ELR (cell line): Measurements from ENCODE around the gene C20orf202.
A peak's percentile ranks its signal among the peaks of the same experiment; 100 is the strongest.

Source experiments
- DNase-seq: peaks from one replicate; pipeline ENCODE4 v3.0.0-alpha.2; 2015; ENCODE audit warnings: low read depth

The C20orf202 gene

DNA sequence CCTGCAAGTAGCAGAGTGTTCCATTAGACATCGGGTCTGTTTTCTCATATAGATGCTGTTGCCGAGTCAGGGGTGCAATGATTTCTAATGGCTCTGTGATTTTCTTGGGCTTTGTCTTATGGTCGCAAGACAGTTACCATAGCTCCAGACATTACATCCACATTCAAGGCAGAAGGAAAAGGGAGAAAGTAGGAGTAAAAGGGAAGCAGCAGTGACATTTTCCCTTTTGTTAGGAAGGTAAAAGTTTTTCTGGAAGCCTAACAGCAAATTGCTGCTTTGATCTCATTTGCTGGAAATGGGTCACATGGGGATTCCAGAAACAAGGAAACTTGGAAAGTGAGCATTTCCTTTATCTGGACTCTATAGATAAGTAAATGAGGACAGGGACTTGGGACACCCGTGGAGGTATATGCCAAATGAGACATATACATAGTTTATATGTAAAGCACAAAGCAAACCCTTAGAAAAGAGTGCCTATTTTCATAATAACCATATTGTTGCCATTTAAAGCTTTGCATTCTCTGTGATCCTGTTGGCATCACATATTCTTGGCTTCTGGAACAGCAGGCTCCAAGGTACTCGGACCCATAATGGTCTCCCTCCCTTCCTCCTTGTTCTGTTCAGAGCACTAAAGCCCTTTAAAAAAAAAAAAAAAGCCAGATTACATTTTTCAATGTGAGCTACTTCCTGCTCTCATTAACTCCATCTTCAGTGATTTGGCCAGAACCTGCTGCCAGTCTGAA lies at the start of gene C20orf202:
C20orf202 (plus strand) TSS at position 693 of the 743 bp plus-strand sequence. CDS start 132 bp downstream, outside the sequence.
- no peak for DNase-seq

- DNase-seq: no peak
Observed at GRCh38 chr20:1154226-1154625, 49.0 kb upstream of the C20orf202 start.

- no peak for DNase-seq
Observed at GRCh38 chr20:1154691-1155090, 48.6 kb upstream of the C20orf202 start.

GRCh38 chr20:1155342-1155741 lies 47.9 kb upstream of the C20orf202 start:
- no peak for DNase-seq

- no peak for DNase-seq
Observed at GRCh38 chr20:1160496-1160895, 42.8 kb upstream of the C20orf202 start.

GRCh38 chr20:1160991-1161390 lies 42.3 kb upstream of the C20orf202 start:
- DNase-seq: no peak

DNA sequence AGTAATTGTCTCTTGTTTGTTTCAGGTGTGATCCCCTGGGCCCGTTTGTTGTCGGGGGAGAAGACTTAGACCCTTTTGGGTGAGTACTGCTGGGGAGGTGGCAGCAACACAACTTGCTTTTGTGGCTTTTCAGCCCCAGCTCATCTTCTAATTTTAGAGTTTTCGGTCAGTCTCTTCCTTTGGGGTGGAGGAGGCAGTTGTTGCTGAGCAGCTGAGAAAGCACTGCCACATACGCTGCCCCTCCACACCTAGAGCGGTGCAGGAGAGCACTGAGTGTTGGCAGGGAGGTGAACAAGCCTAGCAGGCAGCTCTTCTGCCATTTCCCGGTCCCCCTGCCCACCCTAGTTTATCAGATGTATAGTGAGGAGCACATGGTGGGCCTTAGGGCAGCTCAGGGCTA lies 40.1 kb upstream of the C20orf202 start:
- no peak for DNase-seq

- DNase-seq: no peak
Observed at GRCh38 chr20:1163653-1164052, 39.6 kb upstream of the C20orf202 start.

GRCh38 chr20:1164871-1165270 lies 38.4 kb upstream of the C20orf202 start:
- DNase-seq: no peak

DNA sequence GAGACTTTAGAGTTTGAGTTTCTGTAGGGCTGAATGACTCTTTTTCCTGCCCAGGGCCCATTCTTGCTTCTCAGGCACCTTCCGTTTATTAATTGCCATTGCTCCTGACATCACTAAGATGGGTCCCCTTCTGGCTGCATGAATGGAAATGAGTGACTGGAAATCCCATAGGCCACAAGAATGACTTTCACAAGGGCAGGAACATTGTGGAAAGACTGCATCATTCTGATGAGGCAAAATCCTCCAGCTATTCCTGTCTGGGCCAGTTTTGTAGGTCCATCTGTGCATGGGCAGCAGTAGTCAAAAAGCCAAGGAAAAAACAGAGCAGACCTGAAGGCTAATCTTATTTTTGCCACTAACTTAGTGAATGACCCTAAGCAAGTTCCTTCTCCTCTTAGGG lies 37.7 kb upstream of the C20orf202 start:
- no peak for DNase-seq

DNA sequence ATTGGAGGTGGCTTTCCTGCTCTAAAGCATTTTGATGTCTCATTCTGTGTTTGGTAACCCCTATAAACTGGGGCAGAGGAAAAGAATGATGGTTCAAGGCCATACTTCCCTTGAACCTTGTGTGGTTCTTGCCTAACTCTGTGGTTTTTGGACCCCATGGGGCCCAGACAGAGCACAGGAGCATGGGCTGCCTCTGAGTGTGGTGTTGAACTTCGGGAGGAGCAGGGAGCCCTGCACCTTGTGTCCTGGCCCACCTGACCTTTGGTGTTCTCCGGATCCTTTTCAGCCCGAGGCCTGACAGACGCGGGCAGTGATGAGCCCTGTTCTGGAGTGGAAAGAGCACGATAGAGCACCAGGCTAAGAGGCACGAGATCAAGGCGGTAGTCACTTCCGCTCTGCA lies 37.3 kb upstream of the C20orf202 start:
- no peak for DNase-seq

DNA sequence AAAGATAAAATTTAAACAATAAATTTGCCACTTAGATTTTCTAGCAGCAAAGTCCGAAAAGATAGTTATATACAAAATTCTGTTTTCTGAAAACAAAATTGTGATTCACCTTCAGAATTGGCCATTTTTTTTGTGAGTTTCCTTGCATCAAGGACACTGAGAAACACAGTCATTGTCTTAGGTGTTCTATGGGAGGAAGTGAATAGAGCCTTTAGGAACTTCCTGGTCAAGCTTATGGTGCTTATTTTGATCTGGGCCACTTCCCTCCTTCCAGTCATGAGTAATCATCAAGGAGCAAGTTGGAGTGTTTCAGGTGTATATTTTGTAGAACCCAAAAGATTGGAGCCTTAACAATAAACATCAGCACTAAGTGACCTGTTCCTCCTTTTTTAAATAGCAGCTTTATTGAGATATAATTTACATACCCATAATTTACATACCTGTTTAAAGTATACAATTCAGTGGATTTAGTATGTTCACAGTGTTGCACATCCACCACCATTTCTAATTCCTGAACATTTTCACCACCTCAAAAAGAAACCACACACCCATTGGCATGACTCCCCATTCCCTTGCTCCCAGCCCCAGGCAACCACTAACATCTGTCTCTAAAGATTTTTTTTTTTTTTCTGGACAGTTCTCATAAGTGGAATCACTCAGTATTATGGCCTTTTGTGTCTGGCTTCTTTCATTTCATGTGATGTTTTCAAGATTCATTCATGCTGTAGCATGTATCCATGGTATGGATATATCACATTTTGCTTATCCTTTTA lies 36.1 kb upstream of the C20orf202 start:
- DNase-seq: peak; percentile 29

DNA sequence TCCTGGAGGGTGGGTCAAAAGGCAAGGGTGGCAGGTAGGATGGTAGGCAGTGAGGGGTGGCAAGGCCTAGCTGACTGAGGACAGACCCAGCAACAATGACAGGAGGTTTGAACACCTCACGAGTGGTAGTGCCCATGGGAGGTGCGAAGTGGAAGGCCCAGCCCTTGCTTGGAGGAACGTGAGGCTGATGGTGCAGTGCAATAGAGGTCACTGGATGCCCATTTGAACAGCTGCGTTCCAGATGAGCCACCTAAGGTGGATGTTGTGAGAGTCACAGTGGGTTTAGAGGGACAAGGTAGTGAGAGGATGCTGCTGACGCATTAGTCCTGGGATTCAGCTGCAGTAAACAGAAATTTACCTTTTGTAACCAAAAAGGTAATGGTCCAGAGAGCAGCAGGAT lies 34.0 kb upstream of the C20orf202 start:
- no peak for DNase-seq

DNA sequence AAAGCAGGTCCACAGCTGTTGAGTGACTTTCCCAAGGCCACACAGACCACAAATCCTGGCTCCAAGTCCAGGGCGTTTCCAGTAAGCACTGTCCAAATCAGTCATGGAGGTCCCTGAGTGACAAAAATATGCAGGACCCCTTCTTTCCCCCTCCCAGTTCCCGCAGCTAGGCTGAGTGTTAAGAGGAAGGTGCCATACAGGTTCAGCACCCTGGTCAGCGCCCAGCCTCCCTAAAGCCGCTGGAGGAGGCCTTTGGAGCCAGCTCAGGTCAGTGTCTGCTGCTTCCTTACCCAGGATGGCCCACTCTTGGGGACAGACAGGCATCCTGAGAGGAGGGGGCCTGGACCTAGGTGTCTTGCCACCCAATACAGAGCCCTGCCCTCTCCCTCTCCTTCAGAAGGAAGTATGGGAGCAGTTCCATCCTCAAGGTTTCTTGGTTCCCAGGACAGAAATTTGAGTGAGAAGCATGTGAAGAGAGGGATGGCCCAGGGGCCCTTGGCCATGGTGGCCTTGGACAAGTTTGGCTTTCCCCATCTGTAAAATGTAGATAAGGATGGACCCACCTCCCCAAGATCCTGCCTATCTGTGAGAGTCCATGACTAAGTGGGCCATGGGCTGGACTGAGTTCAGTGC lies 31.7 kb upstream of the C20orf202 start:
- peak; percentile 46 for DNase-seq

DNA sequence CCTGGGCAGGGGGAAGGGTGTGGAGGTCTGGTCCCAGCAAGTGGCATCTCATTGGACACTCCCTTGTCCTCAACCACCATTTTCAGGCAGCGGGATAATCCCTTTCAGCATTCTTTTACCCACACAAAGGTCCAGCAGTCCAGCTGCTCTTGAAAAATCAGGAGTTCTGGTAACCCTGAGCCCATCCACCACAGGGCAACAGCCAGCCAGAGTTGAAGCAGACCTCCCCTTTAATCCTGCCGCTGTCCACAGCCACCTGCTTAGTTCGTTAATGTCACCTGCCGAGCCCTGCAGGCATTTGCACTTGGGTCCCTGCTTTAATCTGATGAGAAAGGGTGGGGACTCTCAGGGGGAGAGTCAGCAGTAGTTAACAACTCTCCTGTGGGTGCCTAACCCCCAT lies 29.6 kb upstream of the C20orf202 start:
- no peak for DNase-seq

DNA sequence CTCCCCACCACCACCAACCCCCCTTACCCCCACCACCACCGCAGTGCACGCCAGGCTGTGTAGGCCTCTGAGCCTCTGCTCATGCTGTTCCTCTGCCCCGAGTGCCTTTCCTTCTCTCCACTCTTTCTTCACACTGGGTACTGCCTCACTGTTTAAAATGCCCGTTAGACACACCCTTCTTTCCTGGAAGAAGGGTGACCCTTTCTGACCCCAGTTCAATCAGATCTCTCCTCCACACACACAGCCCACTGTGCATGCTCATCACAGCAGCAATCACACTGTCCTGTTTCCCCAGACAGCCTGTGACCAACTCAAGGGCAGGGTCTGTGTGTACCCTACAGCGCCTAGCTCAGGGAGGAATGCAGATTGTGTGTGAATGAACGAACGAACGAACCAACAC lies 28.5 kb upstream of the C20orf202 start:
- DNase-seq: no peak

DNA sequence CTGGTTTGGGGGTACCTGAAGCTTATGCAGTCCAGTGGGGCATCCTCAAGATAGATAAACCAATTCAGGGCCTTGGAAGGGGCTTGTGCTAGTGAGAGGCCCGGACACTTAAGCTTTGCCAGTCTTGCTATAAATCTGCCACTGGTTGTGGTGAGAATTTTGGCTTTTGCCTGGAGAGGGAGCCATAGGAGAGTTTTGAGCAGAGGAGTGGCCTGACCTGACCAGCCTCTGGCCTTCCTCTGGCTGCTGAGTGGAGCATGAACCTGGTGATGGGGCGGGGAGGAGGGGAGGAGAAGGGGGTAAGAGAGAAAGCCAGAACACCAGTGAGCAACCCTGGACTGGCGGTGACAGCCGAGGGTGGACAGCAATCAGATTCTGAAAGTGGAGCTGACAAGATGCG lies 25.6 kb upstream of the C20orf202 start:
- DNase-seq: peak; percentile 31

DNA sequence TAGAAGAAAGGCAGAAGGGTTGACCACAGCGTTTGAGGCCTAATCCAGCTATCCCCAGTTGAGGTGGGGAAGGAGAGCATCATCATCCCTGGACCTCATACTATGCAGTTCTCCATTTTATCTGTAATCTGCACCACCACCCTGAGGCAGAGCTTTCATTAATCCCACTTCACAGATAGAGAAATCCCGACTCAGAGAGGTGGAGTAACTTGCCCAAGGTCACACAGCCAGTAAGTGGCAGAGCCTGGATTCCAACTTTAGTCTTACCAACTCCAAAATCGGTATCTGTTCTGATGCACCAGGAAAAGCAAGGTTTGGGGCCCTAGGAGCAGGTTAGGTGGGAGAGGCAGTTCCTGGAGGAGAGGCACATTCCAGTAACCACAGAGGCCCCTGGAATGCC lies 25.2 kb upstream of the C20orf202 start:
- DNase-seq: no peak

DNA sequence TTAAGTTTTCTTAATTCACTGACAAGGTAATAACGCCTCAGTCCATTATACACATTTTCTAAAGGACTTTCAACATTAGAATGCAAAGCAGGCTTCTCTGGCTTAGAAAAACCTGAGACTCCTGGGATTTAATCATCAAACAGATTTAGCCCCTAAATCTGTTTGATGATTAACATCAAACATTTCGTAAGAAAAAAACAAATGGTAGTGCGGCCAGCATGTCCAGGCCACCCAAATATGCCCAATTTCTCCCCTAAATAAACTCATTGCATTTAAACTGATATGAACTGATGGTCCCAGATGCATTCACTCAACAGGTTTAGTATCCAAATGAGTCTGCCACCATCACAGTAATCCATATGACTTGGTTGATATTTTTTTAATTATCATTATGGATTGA lies 24.6 kb upstream of the C20orf202 start:
- DNase-seq: no peak

- DNase-seq: no peak
Observed at GRCh38 chr20:1180949-1181348, 22.3 kb upstream of the C20orf202 start.

DNA sequence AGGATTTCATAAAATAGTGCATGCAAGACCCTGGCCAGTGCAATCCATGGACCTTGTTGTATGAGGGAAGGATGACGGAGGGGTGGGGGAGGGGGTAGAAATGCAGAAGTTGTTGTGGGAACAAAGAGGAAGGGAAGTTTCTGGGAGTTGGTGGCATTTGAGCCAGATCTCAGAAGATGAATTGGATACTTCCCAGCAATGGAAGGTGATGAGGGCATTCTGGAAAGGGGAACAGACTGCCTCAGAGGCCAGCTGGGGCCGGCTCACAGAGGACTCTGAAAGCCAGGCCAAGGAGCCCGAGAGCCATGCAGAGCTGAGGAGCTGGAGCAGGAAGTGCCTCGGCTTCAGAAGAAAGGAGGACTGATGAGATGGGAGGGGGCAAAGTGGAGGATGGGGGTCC lies 21.1 kb upstream of the C20orf202 start:
- DNase-seq: no peak

GRCh38 chr20:1183153-1183552 lies 20.1 kb upstream of the C20orf202 start:
- no peak for DNase-seq

- DNase-seq: no peak
Observed at GRCh38 chr20:1184260-1184637, 19.0 kb upstream of the C20orf202 start.
